PC-3 (cell line): ENCODE measurements around the gene TMEM44.

Source experiments
- CTCF ChIP-seq: fragments of 300-600 bp; sonication (generic); conservative IDR thresholded peaks from 2 replicates; pipeline ENCODE4 v1.5.1; 2017; ENCODE audit warnings: antibody characterized with exemption, low read depth, mild to moderate bottlenecking, low read length
- EZH2 ChIP-seq: fragments of 300-600 bp; sonication (generic); IDR thresholded peaks from one replicate; pipeline ENCODE4 v1.6.1; 2017; ENCODE audit warnings: antibody characterized with exemption, mild to moderate bottlenecking, low read length; ENCODE audit not compliant: unreplicated experiment

GRCh38 chr3:194541483-194541882 is 91.7 kb downstream of the TMEM44 start:
- TF ChIP-seq CTCF (no peak), EZH2 (no peak)
